Right lobe of liver (tissue), 6 donors: Measurements from ENCODE around the gene GRHL3. TPM values are rescaled to one million over a fixed set of nuclear protein-coding genes. Genes with fewer than 3 reads are reported as not detected.

ENCODE experiments used
- ATAC-seq, 4 donors: fragments of 200-7000 bp; cut with Tn5 transposase; one replicate each; pipeline ENCODE4 v1.9.1; 2020; ENCODE audit warnings: mild to moderate bottlenecking in 4 of 4, moderate library complexity in 4 of 4
- DNase-seq, 3 donors: peaks; one replicate each; pipeline ENCODE4 v3.0.0-alpha.2; 2020
- H3K27ac ChIP-seq, 3 donors: fragments of 200-600 bp; one replicate each; pipeline ENCODE4 v1.8.0; 2022
- H3K27me3 ChIP-seq, 2 donors: fragments of 200-600 bp; one replicate each; pipeline ENCODE4 v1.8.0; 2022
- H3K36me3 ChIP-seq, 4 donors: fragments of 200-600 bp; sonication (generic) in 1 of 4; one replicate each; pipeline versions ENCODE4 v1.5.1 to v1.8.0; 2017 to 2022; ENCODE audit warnings: control low read depth in 1 of 4
- H3K4me1 ChIP-seq, 4 donors: fragments of 200-600 bp; sonication (generic) in 1 of 4; one replicate each; pipeline versions ENCODE4 v1.5.1 to v1.8.0; 2017 to 2022; ENCODE audit warnings: control low read depth in 1 of 4
- H3K4me3 ChIP-seq, 3 donors: fragments of 200-600 bp; one replicate each; pipeline ENCODE4 v1.8.0; 2022
- H3K9me3 ChIP-seq, 4 donors: fragments of 200-600 bp; sonication (generic) in 1 of 4; one replicate each; pipeline versions ENCODE4 v1.5.1 to v1.8.0; 2017 to 2022; ENCODE audit warnings: control low read depth in 1 of 4
- POLR2A ChIP-seq: fragments of 450-650 bp; IDR thresholded peaks from one replicate; pipeline ENCODE4 v1.6.1; 2017; ENCODE audit warnings: antibody characterized with exemption, mild to moderate bottlenecking
- WGBS: methylation state at CpG from one replicate; pipeline ENCODE4 v1.1.6; 2018; ENCODE audit warnings: low coverage, low lambda C conversion rate; ENCODE audit not compliant: insufficient coverage; ENCODE audit errors: missing lambda C conversion rate; 5-methylcytosine and 5-hydroxymethylcytosine counted together
- intact Hi-C, 2 donors: fragments of 100-400 bp; cut with DNase I; formaldehyde crosslinking; loops; one replicate each; pipeline versions ENCODE4 v1.11.2 to v1.14.1; 2022
- total RNA-seq, 6 experiments: library from RNA; depleted of rRNA in 2 of 6; stranded (reverse); fragments of >200 nt in 2 of 6; fragmentation: NEBNext Ultra II Directional in 3 of 6; extraction: Animal tissue kit (Norgen Biotek cat#: 25700) in 3 of 6; gene quantifications; one replicate each; pipeline versions ENCODE4 v1.1.0 to v1.2.4, GENCODE V29; 2016 to 2023
- TF ChIP-seq, protein P1 (sequence below), 4 donors: fragments of 200-600 bp in 3 of 4; fragments of 450-650 bp in 1 of 4; IDR thresholded peaks; one replicate each; pipeline versions ENCODE4 v1.5.1 to v1.8.0; 2016 to 2022; ENCODE audit warnings: antibody characterized with exemption in 4 of 4, mild to moderate bottlenecking in 2 of 4
- donor health status: DM: no; HTN: yes; CAD: no.
- donor health status: DM: no; HTN: no; CAD: no.
- donor health status: DM: no; HTN: no; CAD: no.
- donor health status: DM: no; HTN: yes; CAD: no.
- donor health status: DM: no; HTN: yes; CAD: no.

Gene GRHL3
- total RNA-seq, 6 experiments from 2014 or later = 0.20 to 1.00 (median 0.26) TPM; not detected in 1

- Histone ChIP-seq H3K4me3 (no peak overlapping the region), H3K27me3 (no peaks in the 10 kb centered on the region), H3K9me3 (no peaks in the 10 kb centered on the region), H3K4me1 (peaks cover 0 to 23% (median 0%) of the 10 kb centered on the region in 4 donors), H3K27ac (no peak overlapping the region), H3K36me3 (no peaks in the 10 kb centered on the region)
- DNase-seq (no peak), ATAC-seq (no peak)
- intact Hi-C loops = no loop called here
- WGBS = 82% methylated on average over 1 of the region's 1 CpG
- TF ChIP-seq POLR2A = no peak
- TF ChIP-seq, protein P1, sequence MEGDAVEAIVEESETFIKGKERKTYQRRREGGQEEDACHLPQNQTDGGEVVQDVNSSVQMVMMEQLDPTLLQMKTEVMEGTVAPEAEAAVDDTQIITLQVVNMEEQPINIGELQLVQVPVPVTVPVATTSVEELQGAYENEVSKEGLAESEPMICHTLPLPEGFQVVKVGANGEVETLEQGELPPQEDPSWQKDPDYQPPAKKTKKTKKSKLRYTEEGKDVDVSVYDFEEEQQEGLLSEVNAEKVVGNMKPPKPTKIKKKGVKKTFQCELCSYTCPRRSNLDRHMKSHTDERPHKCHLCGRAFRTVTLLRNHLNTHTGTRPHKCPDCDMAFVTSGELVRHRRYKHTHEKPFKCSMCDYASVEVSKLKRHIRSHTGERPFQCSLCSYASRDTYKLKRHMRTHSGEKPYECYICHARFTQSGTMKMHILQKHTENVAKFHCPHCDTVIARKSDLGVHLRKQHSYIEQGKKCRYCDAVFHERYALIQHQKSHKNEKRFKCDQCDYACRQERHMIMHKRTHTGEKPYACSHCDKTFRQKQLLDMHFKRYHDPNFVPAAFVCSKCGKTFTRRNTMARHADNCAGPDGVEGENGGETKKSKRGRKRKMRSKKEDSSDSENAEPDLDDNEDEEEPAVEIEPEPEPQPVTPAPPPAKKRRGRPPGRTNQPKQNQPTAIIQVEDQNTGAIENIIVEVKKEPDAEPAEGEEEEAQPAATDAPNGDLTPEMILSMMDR (IDR thresholded peaks at IDR 0.05) = no peak
These were observed 36.7 kb upstream of the GRHL3 start for GRCh38 chr1:24282491-24282890.

GRCh38 chr1:24283326-24284155 lies 35.6 kb upstream of the GRHL3 start:
- TF ChIP-seq POLR2A = no peak
- TF ChIP-seq, protein P1 (IDR thresholded peaks at IDR 0.05) = no peak
- Histone ChIP-seq H3K36me3 (no peaks in the 10 kb centered on the region), H3K27me3 (no peaks in the 10 kb centered on the region), H3K4me1 (peaks cover 0 to 23% (median 0%) of the 10 kb centered on the region in 4 donors), H3K27ac (no peak overlapping the region), H3K4me3 (no peak overlapping the region), H3K9me3 (no peaks in the 10 kb centered on the region)
- 40% methylated on average over 7 of the region's 10 CpGs for WGBS
- no peak for DNase-seq
- intact Hi-C loops = no loop called here
- peak; percentile 24 to 79 (median 38) for ATAC-seq

DNA sequence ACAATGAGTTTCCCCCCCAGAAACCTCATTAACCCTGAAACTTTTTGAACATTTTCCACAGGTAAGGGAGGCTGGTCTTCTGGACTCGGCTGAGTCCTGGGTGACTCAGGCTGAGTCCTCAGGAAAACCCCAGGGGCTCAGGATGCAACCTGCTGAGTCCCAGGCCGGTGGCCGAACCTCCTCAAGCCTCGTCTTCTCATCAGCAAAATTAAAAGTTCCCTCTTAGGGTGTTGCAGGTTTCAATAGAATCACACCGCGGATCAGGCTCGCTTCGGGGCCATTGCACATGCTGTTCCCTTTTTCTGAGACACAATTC lies 35.0 kb upstream of the GRHL3 start:
- H3K9me3 ChIP-seq = no peaks in the 10 kb centered on the region
- intact Hi-C loops = no loop called here
- no peaks in the 10 kb centered on the region for H3K36me3 ChIP-seq
- no peak overlapping the region for H3K4me3 ChIP-seq
- TF ChIP-seq, protein P1 (IDR thresholded peaks at IDR 0.05) = no peak
- no peak for TF ChIP-seq POLR2A
- no peak overlapping the region for H3K27ac ChIP-seq
- peaks cover 0 to 23% (median 0%) of the 10 kb centered on the region in 4 donors for H3K4me1 ChIP-seq
- no peak for ATAC-seq
- 90% methylated on average over 6 of the region's 8 CpGs for WGBS
- no peak for DNase-seq
- H3K27me3 ChIP-seq = no peaks in the 10 kb centered on the region

DNA sequence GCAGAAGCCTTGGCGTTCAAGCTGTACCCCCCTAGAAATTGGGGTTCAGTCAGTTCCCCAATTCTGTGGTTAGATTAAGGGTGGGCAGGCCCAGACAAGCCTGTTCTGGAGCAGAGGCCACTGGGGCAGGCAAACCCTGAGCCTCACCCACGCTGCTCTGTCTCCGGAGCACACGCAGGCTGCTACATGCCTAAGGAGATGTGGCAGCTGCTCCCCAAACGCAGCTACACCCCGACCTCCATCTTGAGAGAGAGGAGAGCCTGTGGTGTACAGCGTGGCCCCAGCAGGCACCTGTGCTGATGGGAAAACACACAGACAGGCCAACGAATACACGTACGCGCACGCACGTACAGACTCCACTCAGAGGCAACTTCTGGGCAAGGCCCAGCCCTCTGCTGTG lies 33.9 kb upstream of the GRHL3 start:
- Histone ChIP-seq H3K4me3 (no peak overlapping the region), H3K9me3 (no peaks in the 10 kb centered on the region), H3K27ac (no peak overlapping the region), H3K4me1 (peaks cover 0 to 13% (median 0%) of the 10 kb centered on the region in 4 donors), H3K36me3 (no peaks in the 10 kb centered on the region), H3K27me3 (no peaks in the 10 kb centered on the region)
- TF ChIP-seq POLR2A = no peak
- TF ChIP-seq, protein P1 (IDR thresholded peaks at IDR 0.05) = no peak
- DNase-seq = no peak
- 40% methylated on average over 1 of the region's 13 CpGs for WGBS
- intact Hi-C loops = no loop called here
- no peak for ATAC-seq
